DOHH2 (cell line): ENCODE data around the gene PRKN.

Experiments
- EZH2phosphoT487 ChIP-seq: fragments of 200-600 bp; sonication (generic); IDR thresholded peaks from 2 replicates; pipeline ENCODE4 v1.6.1; 2017; ENCODE audit warnings: borderline replicate concordance, mild to moderate bottlenecking, antibody characterized with exemption, low read length, moderate library complexity, mixed read lengths
- TF ChIP-seq, protein P1 (sequence below): fragments of 200-600 bp; sonication (generic); IDR thresholded peaks from one replicate; pipeline ENCODE4 v1.5.1; 2014; ENCODE audit warnings: antibody characterized with exemption, mild to moderate bottlenecking, low read depth, low read length; ENCODE audit not compliant: poor library complexity, severe bottlenecking

GRCh38 chr6:162234631-162235030 is 492.9 kb downstream of the PRKN start:
- TF ChIP-seq, protein P1, sequence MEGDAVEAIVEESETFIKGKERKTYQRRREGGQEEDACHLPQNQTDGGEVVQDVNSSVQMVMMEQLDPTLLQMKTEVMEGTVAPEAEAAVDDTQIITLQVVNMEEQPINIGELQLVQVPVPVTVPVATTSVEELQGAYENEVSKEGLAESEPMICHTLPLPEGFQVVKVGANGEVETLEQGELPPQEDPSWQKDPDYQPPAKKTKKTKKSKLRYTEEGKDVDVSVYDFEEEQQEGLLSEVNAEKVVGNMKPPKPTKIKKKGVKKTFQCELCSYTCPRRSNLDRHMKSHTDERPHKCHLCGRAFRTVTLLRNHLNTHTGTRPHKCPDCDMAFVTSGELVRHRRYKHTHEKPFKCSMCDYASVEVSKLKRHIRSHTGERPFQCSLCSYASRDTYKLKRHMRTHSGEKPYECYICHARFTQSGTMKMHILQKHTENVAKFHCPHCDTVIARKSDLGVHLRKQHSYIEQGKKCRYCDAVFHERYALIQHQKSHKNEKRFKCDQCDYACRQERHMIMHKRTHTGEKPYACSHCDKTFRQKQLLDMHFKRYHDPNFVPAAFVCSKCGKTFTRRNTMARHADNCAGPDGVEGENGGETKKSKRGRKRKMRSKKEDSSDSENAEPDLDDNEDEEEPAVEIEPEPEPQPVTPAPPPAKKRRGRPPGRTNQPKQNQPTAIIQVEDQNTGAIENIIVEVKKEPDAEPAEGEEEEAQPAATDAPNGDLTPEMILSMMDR: no peak
- no peak for TF ChIP-seq EZH2phosphoT487
